GM12891 (cell line): ENCODE data around the gene GPATCH2.

Experiments
- POLR2A ChIP-seq: IDR thresholded peaks from 2 replicates; pipeline ENCODE4 v1.6.1; 2011; ENCODE audit warnings: low read depth, low read length, control low read depth
- POLR2AphosphoS5 ChIP-seq: IDR thresholded peaks from 2 replicates; pipeline ENCODE4 v1.6.1; 2011; ENCODE audit warnings: low read depth, low read length, control low read depth

- TF ChIP-seq POLR2A, result no peak
- no peak for TF ChIP-seq POLR2AphosphoS5
Observed at GRCh38 chr1:217540321-217540720, 90.6 kb downstream of the GPATCH2 start.
